Colonic mucosa (tissue), 4 donors: Measurements from ENCODE around the gene ANO10. TPM values are rescaled to one million over a fixed set of nuclear protein-coding genes. Genes with fewer than 3 reads are reported as not detected.
"Not testable (repeated sequence)": the region's sequence is repeated elsewhere in the genome, so short reads cannot be mapped to it uniquely, and the experiment has no call there.

ENCODE experiments used
- DNase-seq: peaks from one replicate; pipeline ENCODE4 v3.0.0-alpha.2; 2020
- H3K27ac ChIP-seq: fragments of 200-600 bp; one replicate; pipeline ENCODE4 v1.8.0; 2021
- H3K27me3 ChIP-seq: fragments of 200-600 bp; one replicate; pipeline ENCODE4 v1.8.0; 2021
- H3K36me3 ChIP-seq: fragments of 200-600 bp; one replicate; pipeline ENCODE4 v1.8.0; 2021
- H3K4me1 ChIP-seq: fragments of 200-600 bp; one replicate; pipeline ENCODE4 v1.8.0; 2021; ENCODE audit warnings: mild to moderate bottlenecking
- H3K4me3 ChIP-seq: fragments of 200-600 bp; one replicate; pipeline ENCODE4 v1.8.0; 2021
- H3K9ac ChIP-seq, 2 donors: one replicate each; pipeline ENCODE4 v1.7.0; 2013; ENCODE audit warnings: control low read depth in 2 of 2, low read depth in 2 of 2, low read length in 2 of 2
- H3K9me3 ChIP-seq: fragments of 200-600 bp; one replicate; pipeline ENCODE4 v1.8.0; 2021
- intact Hi-C: fragments of 100-400 bp; cut with DNase I; formaldehyde crosslinking; loops from one replicate; pipeline ENCODE4 v1.14.1; 2022
- total RNA-seq, 2 donors: library from RNA; stranded (reverse); fragmentation: NEBNext Ultra II Directional in 1 of 2; extraction: Animal tissue kit (Norgen Biotek cat#: 25700) in 1 of 2; gene quantifications; one replicate each; pipeline ENCODE4 v1.2.1, GENCODE V29; 2021
- TF ChIP-seq, protein P1 (sequence below): fragments of 200-600 bp; IDR thresholded peaks from one replicate; pipeline ENCODE4 v1.8.0; 2022; ENCODE audit warnings: antibody characterized with exemption, mild to moderate bottlenecking
- donor health status: healthy.
- donor health status: DM: no; HTN: no; CAD: no.
- donor health status: DM: no; HTN: no; CAD: no.

Gene ANO10
- total RNA-seq, 2 donors from 2014 or later = 53.9 to 69.0 TPM

DNA sequence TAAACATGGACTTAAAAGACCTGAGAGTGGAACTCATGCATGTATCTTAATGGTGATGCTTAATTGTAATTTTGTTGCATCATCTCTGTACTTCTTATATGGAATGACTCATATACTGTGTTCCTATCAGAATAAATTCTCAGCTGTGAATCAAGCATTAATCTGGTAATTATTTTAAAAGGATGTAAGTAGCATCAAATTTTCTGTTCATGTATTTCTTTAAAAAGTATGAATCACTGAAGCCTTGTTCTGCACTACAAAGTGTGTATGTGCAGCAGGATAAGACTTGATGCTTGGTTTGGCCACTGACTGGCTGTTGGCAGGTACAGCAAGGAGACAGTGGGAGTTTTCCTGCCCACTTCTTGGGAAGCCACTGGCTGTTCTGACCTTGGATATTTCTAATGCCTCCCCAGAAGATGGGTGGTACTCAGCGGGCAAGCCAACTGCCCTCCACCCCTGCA lies 123.9 kb downstream of the ANO10 start:
- intact Hi-C loops = no loop called here
- no peak overlapping the region for H3K9ac ChIP-seq
- H3K27ac ChIP-seq = no peak overlapping the region

DNA sequence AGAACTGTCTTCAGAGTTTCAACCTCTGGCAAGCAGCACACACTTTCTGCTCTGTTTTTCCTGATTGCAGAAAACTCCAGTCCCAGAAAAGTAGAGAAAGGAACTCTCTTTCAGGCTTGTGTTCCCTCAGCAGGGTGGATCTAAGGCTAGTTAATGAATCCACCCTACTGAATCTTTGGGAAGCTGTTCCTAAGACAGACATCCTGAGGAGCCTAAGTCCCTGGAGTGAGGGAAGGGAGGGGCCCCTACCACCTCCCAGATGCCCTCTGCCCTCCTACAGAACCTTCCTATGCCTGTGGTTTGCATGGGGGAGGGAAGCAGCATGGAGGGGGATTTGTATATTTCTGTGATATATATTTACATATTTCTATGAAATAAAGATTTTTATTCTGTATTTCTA lies 124.4 kb downstream of the ANO10 start:
- Histone ChIP-seq H3K9ac (no peak overlapping the region), H3K36me3 (no peaks in the 10 kb centered on the region), H3K27ac (no peak overlapping the region), H3K4me3 (no peak overlapping the region), H3K27me3 (no peaks in the 10 kb centered on the region), H3K9me3 (no peaks in the 10 kb centered on the region), H3K4me1 (no peaks in the 10 kb centered on the region)
- TF ChIP-seq, protein P1, sequence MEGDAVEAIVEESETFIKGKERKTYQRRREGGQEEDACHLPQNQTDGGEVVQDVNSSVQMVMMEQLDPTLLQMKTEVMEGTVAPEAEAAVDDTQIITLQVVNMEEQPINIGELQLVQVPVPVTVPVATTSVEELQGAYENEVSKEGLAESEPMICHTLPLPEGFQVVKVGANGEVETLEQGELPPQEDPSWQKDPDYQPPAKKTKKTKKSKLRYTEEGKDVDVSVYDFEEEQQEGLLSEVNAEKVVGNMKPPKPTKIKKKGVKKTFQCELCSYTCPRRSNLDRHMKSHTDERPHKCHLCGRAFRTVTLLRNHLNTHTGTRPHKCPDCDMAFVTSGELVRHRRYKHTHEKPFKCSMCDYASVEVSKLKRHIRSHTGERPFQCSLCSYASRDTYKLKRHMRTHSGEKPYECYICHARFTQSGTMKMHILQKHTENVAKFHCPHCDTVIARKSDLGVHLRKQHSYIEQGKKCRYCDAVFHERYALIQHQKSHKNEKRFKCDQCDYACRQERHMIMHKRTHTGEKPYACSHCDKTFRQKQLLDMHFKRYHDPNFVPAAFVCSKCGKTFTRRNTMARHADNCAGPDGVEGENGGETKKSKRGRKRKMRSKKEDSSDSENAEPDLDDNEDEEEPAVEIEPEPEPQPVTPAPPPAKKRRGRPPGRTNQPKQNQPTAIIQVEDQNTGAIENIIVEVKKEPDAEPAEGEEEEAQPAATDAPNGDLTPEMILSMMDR = no peak
- intact Hi-C loops = no loop called here
- no peak for DNase-seq

More for the DNA sequence above, 123.9 kb downstream of the ANO10 start:
- Histone ChIP-seq H3K4me1 (no peaks in the 10 kb centered on the region), H3K36me3 (no peaks in the 10 kb centered on the region), H3K4me3 (no peak overlapping the region), H3K27me3 (no peaks in the 10 kb centered on the region), H3K9me3 (no peaks in the 10 kb centered on the region)
- TF ChIP-seq, protein P1 = no peak
- DNase-seq = no peak

DNA sequence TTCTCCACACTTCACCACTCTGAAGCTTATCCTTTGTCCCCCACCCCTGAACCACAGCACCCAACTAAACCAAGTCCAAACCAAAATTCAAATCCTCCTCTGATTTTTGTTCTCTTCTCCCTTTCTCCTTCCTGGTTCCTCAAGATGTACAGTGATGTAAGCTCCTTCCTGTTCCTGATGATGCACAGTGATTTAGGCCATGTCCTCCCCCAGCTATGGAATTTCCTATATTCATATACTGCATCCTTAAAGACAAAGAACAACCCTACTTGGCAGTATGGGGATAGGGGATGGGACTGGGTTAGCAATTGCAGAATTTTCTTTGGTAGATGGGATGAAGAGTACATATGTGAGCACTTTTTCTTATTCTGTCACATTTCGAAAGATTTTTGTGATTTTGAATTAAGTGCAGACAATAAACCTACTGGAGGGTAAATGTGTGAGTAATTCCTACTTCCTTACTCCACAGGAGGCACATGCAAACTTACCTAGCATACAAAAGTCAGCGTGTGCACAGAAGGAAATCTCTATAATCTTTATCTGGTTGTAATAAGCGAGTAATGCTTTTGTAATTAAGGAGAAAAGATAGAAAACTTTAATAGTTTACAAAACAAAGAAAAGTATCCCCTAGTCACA lies 125.0 kb downstream of the ANO10 start:
- TF ChIP-seq, protein P1 = no peak
- H3K9me3 ChIP-seq = no peaks in the 10 kb centered on the region
- H3K27me3 ChIP-seq = no peaks in the 10 kb centered on the region
- no peak for DNase-seq
- H3K9ac ChIP-seq = no peak overlapping the region
- no peak overlapping the region for H3K27ac ChIP-seq
- intact Hi-C loops = no loop called here
- no peaks in the 10 kb centered on the region for H3K36me3 ChIP-seq
- no peaks in the 10 kb centered on the region for H3K4me1 ChIP-seq
- no peak overlapping the region for H3K4me3 ChIP-seq

DNA sequence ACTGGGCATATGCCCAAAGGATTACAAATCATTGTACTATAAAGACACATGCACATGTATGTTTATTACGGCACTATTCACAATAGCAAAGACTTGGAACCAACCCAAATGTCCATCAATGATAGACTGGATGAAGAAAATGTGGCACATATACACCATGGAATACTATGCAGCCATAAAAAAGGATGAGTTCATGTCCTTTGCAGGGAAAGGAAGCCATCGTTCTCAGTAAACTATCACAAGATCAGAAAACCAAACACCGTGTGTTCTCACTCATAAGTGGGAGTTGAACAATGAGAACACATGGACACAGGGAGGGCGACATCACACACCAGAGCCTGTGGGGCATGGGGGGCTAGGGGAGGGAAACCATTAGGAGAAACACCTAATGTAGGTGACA lies 128.9 kb downstream of the ANO10 start:
- H3K4me1 ChIP-seq, H3K9ac ChIP-seq, H3K27me3 ChIP-seq, H3K4me3 ChIP-seq, H3K27ac ChIP-seq, H3K36me3 ChIP-seq, H3K9me3 ChIP-seq, intact Hi-C loops, DNase-seq: not testable (repeated sequence)

DNA sequence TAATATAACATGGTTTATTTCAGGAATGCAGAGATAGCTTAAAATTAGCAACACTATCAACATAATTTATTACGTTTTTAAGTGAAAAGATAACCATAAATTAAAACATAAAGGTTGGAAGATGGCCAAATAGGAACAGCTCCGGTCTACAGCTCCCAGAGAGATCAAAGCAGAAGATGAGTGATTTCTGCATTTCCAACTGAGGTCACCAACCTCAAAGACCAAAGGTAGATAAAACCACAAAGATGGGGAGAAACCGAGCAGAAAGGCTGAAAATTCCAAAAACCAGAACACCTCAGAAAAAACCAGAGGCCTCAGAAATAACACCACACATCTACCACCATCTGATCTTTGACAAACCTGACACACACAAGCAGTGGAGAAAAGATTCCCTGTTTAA lies 130.0 kb downstream of the ANO10 start:
- H3K9ac ChIP-seq, DNase-seq, H3K9me3 ChIP-seq, intact Hi-C loops, H3K4me3 ChIP-seq, H3K27me3 ChIP-seq, H3K27ac ChIP-seq, H3K36me3 ChIP-seq, H3K4me1 ChIP-seq: not testable (repeated sequence)

DNA sequence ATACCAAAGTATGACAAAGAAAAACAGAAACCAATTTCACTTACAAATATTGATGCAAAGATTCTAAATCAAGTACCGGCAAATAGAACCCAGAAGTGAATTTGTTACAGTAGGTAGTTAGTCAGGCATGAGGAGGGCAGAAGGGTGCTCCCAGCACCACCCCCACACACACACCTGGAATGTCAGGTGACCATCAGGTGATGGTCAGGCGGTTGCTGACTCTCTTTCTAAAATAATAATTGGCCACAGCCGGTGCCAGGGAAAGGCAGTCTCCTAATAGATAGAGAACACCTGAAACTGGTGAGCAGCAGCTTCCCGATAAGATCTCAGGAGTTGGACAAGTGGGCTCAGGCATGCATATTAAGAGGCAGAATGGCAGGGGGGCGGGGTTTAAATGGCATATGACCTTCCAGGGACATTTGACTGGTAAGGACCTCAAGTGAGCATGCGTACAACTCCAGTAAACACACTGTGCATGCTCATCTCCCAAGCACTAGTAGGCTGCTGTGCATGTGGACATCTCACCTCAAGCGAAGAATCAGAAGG lies 131.1 kb downstream of the ANO10 start:
- H3K4me3 ChIP-seq = no peak overlapping the region
- intact Hi-C loops = no loop called here
- TF ChIP-seq, protein P1 = no peak
- no peak overlapping the region for H3K27ac ChIP-seq
- no peaks in the 10 kb centered on the region for H3K4me1 ChIP-seq
- no peaks in the 10 kb centered on the region for H3K36me3 ChIP-seq
- no peaks in the 10 kb centered on the region for H3K27me3 ChIP-seq
- H3K9me3 ChIP-seq = no peaks in the 10 kb centered on the region
- H3K9ac ChIP-seq = no peak overlapping the region
- DNase-seq = no peak
